HUES6 (cell line): Measurements from ENCODE around the gene USP34.
"Not testable (repeated sequence)": the region's sequence is repeated elsewhere in the genome, so short reads cannot be mapped to it uniquely, and the experiment has no call there.

ENCODE experiments used
- H3K27ac ChIP-seq: 2 replicates; pipeline ENCODE4 v1.7.0; 2013; ENCODE audit warnings: low read depth, mild to moderate bottlenecking, low read length, inconsistent platforms
- H3K27me3 ChIP-seq: 2 replicates; pipeline ENCODE4 v1.6.1; 2013; ENCODE audit warnings: low read length; ENCODE audit not compliant: control insufficient read depth, insufficient read depth
- H3K36me3 ChIP-seq: 2 replicates; pipeline ENCODE4 v1.6.1; 2013; ENCODE audit warnings: low read length; ENCODE audit not compliant: control insufficient read depth, insufficient read depth
- H3K4me1 ChIP-seq: 2 replicates; pipeline ENCODE4 v1.6.1; 2013; ENCODE audit warnings: low read length; ENCODE audit not compliant: control insufficient read depth, insufficient read depth
- H3K4me3 ChIP-seq: 2 replicates; pipeline ENCODE4 v1.5.1; 2013; ENCODE audit warnings: low read depth, low read length
- H3K9ac ChIP-seq: one replicate; pipeline ENCODE4 v1.6.1; 2013; ENCODE audit warnings: mild to moderate bottlenecking, low read length
- H3K9me3 ChIP-seq: 2 replicates; pipeline ENCODE4 v1.6.1; 2013; ENCODE audit warnings: low read depth, low read length; ENCODE audit not compliant: control insufficient read depth, insufficient read depth

USP34 gene

GRCh38 chr2:61478086-61478485 lies 7.2 kb upstream of the USP34 start:
- H3K9me3 ChIP-seq: no peaks in the 10 kb centered on the region
- H3K27me3 ChIP-seq: no peaks in the 10 kb centered on the region
- no peak overlapping the region for H3K4me3 ChIP-seq
- no peak overlapping the region for H3K27ac ChIP-seq
- no peak overlapping the region for H3K9ac ChIP-seq
- no peaks in the 10 kb centered on the region for H3K4me1 ChIP-seq
- H3K36me3 ChIP-seq: peaks cover 64% of the 10 kb centered on the region

- not testable (repeated sequence) for H3K9ac ChIP-seq, H3K9me3 ChIP-seq, H3K4me1 ChIP-seq, H3K4me3 ChIP-seq, H3K27me3 ChIP-seq, H3K27ac ChIP-seq
- peaks cover 53% of the 10 kb centered on the region for H3K36me3 ChIP-seq
Measured at GRCh38 chr2:61476929-61477589, 6.2 kb upstream of the USP34 start.

GRCh38 chr2:61471905-61472805 lies 1.3 kb upstream of the USP34 start:
- Histone ChIP-seq H3K9me3 (no peaks in the 10 kb centered on the region), H3K4me3 (peak overlapping the region; percentile 89), H3K36me3 (peaks cover 16% of the 10 kb centered on the region), H3K27ac (peak overlapping the region; percentile 95; the same call in 1 of the 2 replicates), H3K9ac (peak overlapping the region; percentile 95), H3K4me1 (peaks cover 10% of the 10 kb centered on the region; the same call in 1 of the 2 replicates), H3K27me3 (no peaks in the 10 kb centered on the region)

- peak overlapping the region; percentile 94 for H3K9ac ChIP-seq
- H3K27ac ChIP-seq: peak overlapping the region; percentile 95
- H3K27me3 ChIP-seq: no peaks in the 10 kb centered on the region
- peak overlapping the region; percentile 83 for H3K4me3 ChIP-seq
- H3K4me1 ChIP-seq: peaks cover 12% of the 10 kb centered on the region; the same call in 1 of the 2 replicates
- H3K36me3 ChIP-seq: peaks cover 11% of the 10 kb centered on the region
- H3K9me3 ChIP-seq: no peaks in the 10 kb centered on the region
Measured at GRCh38 chr2:61470122-61470951, 550 bp downstream of the USP34 start.

GRCh38 chr2:61469424-61470121 lies 1.3 kb downstream of the USP34 start:
- Histone ChIP-seq H3K27me3 (no peaks in the 10 kb centered on the region), H3K9ac (peak overlapping the region; percentile 94), H3K4me3 (peak overlapping the region; percentile 83), H3K36me3 (peaks cover 11% of the 10 kb centered on the region), H3K27ac (peak overlapping the region; percentile 95), H3K4me1 (peaks cover 19% of the 10 kb centered on the region; the same call in 1 of the 2 replicates), H3K9me3 (no peaks in the 10 kb centered on the region)

- H3K4me3 ChIP-seq, H3K27ac ChIP-seq, H3K9me3 ChIP-seq, H3K27me3 ChIP-seq, H3K9ac ChIP-seq: not testable (repeated sequence)
- Histone ChIP-seq H3K4me1 (peaks cover 27% of the 10 kb centered on the region; the same call in 1 of the 2 replicates), H3K36me3 (peaks cover 11% of the 10 kb centered on the region)
Measured at GRCh38 chr2:61468231-61468630, 2.7 kb downstream of the USP34 start.

- Histone ChIP-seq H3K4me1 (peaks cover 21% of the 10 kb centered on the region; the same call in 1 of the 2 replicates), H3K27ac (no peak overlapping the region), H3K4me3 (no peak overlapping the region), H3K9me3 (no peaks in the 10 kb centered on the region), H3K36me3 (peaks cover 11% of the 10 kb centered on the region), H3K27me3 (no peaks in the 10 kb centered on the region), H3K9ac (no peak overlapping the region)
Measured at GRCh38 chr2:61465045-61465444, 5.8 kb downstream of the USP34 start.

- no peaks in the 10 kb centered on the region for H3K9me3 ChIP-seq
- H3K4me3 ChIP-seq: no peak overlapping the region
- no peaks in the 10 kb centered on the region for H3K27me3 ChIP-seq
- 0 out of 2 replicates have a peak, but pooled peaks cover 17% of the 10 kb centered on the region for H3K4me1 ChIP-seq
- no peak overlapping the region for H3K27ac ChIP-seq
- H3K36me3 ChIP-seq: peaks cover 11% of the 10 kb centered on the region
- no peak overlapping the region for H3K9ac ChIP-seq
Measured at GRCh38 chr2:61463769-61464475, 7.0 kb downstream of the USP34 start.

- no peak overlapping the region for H3K4me3 ChIP-seq
- no peak overlapping the region for H3K9ac ChIP-seq
- H3K4me1 ChIP-seq: 0 out of 2 replicates have a peak, but pooled peaks cover 17% of the 10 kb centered on the region
- no peak overlapping the region for H3K27ac ChIP-seq
- no peaks in the 10 kb centered on the region for H3K9me3 ChIP-seq
- H3K27me3 ChIP-seq: no peaks in the 10 kb centered on the region
- H3K36me3 ChIP-seq: no peaks in the 10 kb centered on the region
Measured at GRCh38 chr2:61461404-61461803, 9.5 kb downstream of the USP34 start.

GRCh38 chr2:61460163-61460562 lies 10.7 kb downstream of the USP34 start:
- Histone ChIP-seq H3K9ac (no peak overlapping the region), H3K4me1 (0 out of 2 replicates have a peak, but pooled peaks cover 14% of the 10 kb centered on the region), H3K36me3 (no peaks in the 10 kb centered on the region), H3K4me3 (no peak overlapping the region), H3K27ac (no peak overlapping the region), H3K9me3 (no peaks in the 10 kb centered on the region), H3K27me3 (no peaks in the 10 kb centered on the region)
